Hepatocyte (in vitro differentiated cells): ENCODE measurements around the gene TTC28. TPM values are rescaled to one million over a fixed set of nuclear protein-coding genes. Genes with fewer than 3 reads are reported as not detected.

Source experiments
- DNase-seq: peaks from one replicate; pipeline ENCODE4 v3.0.0-alpha.2; 2016; ENCODE audit warnings: low spot score
- H2AFZ ChIP-seq: fragments of 200-600 bp; sonication (generic); 2 replicates; pipeline ENCODE4 v1.6.0; 2016; ENCODE audit warnings: antibody characterized with exemption, mild to moderate bottlenecking
- H3K27ac ChIP-seq: fragments of 200-600 bp; sonication (generic); 2 replicates; pipeline ENCODE4 v1.5.1; 2016; ENCODE audit warnings: mild to moderate bottlenecking
- H3K27me3 ChIP-seq: fragments of 200-600 bp; sonication (generic); 2 replicates; pipeline ENCODE4 v1.6.1; 2016
- H3K36me3 ChIP-seq: fragments of 200-600 bp; sonication (generic); replicated peaks from 2 replicates; pipeline ENCODE4 v1.5.1; 2016; ENCODE audit warnings: low read depth; ENCODE audit not compliant: insufficient read depth
- H3K4me1 ChIP-seq: fragments of 200-600 bp; sonication (generic); 2 replicates; pipeline ENCODE4 v1.5.1; 2016; ENCODE audit warnings: mild to moderate bottlenecking, moderate library complexity; ENCODE audit not compliant: insufficient read depth
- H3K4me2 ChIP-seq: fragments of 200-600 bp; sonication (generic); 2 replicates; pipeline ENCODE4 v1.6.0; 2016
- H3K4me3 ChIP-seq: fragments of 200-600 bp; sonication (generic); 2 replicates; pipeline ENCODE4 v1.5.1; 2016; ENCODE audit warnings: mild to moderate bottlenecking
- H3K79me2 ChIP-seq: fragments of 200-600 bp; sonication (generic); 2 replicates; pipeline ENCODE4 v1.6.0; 2017; ENCODE audit warnings: mild to moderate bottlenecking
- H3K9me2 ChIP-seq: fragments of 200-600 bp; sonication (generic); replicated peaks from 2 replicates; pipeline ENCODE4 v1.6.0; 2017; ENCODE audit warnings: mild to moderate bottlenecking; ENCODE audit not compliant: insufficient read depth
- H3K9me3 ChIP-seq: fragments of 200-600 bp; sonication (generic); 2 replicates; pipeline ENCODE4 v1.5.1; 2016; ENCODE audit warnings: low read depth, mild to moderate bottlenecking
- H4K20me1 ChIP-seq: fragments of 200-600 bp; sonication (generic); 2 replicates; pipeline ENCODE4 v1.6.0; 2016; ENCODE audit warnings: mild to moderate bottlenecking; ENCODE audit not compliant: insufficient read depth, poor library complexity, severe bottlenecking
- CTCF ChIP-seq: fragments of 200-600 bp; sonication (generic); IDR thresholded peaks from 2 replicates; pipeline ENCODE4 v1.5.1; 2016; ENCODE audit warnings: antibody characterized with exemption, mild to moderate bottlenecking; ENCODE audit not compliant: poor library complexity
- EZH2 ChIP-seq: fragments of 200-600 bp; sonication (generic); IDR thresholded peaks from 2 replicates; pipeline ENCODE4 v1.6.1; 2016; ENCODE audit warnings: antibody characterized with exemption, mild to moderate bottlenecking, borderline replicate concordance
- EZH2phosphoT487 ChIP-seq: fragments of 200-600 bp; sonication (generic); IDR thresholded peaks from one replicate; pipeline ENCODE4 v1.6.1; 2018; ENCODE audit warnings: antibody characterized with exemption, mild to moderate bottlenecking, low read depth, moderate library complexity; ENCODE audit not compliant: unreplicated experiment, severe bottlenecking
- WGBS: methylation state at CpG from one replicate; pipeline ENCODE4 v1.1.6; 2016; ENCODE audit warnings: low lambda C conversion rate; ENCODE audit errors: missing lambda C conversion rate; 5-methylcytosine and 5-hydroxymethylcytosine counted together
- polyA plus RNA-seq: library from polyadenylated mRNA; unstranded; fragments of >200 nt; fragmentation: Nextera tagmentation; extraction: Ambion mirVana; gene quantifications from 2 replicates; pipeline ENCODE4 v1.2.1, GENCODE V29; 2016
- total RNA-seq: library from RNA; depleted of rRNA; stranded (reverse); fragments of >200 nt; gene quantifications from 2 replicates; pipeline ENCODE4 v1.2.3, GENCODE V29; 2014

TTC28 gene
- total and polyA plus RNA-seq, 2 experiments from 2014 or later = 14.7 to 30.4 TPM

GRCh38 chr22:27961680-27962079 is 718.0 kb downstream of the TTC28 start:
- H3K36me3 ChIP-seq = no peaks in the 10 kb centered on the region
- no peak overlapping the region for H2AFZ ChIP-seq
- no peak overlapping the region for H3K4me2 ChIP-seq
- TF ChIP-seq EZH2phosphoT487 = no peak
- TF ChIP-seq CTCF = no peak
- no peak for TF ChIP-seq EZH2
- no peaks in the 10 kb centered on the region for H3K9me3 ChIP-seq
- no peaks in the 10 kb centered on the region for H3K4me1 ChIP-seq
- no peak for DNase-seq
- no peaks in the 10 kb centered on the region for H3K79me2 ChIP-seq
- H3K27me3 ChIP-seq = no peaks in the 10 kb centered on the region
- H3K4me3 ChIP-seq = no peak overlapping the region
- H4K20me1 ChIP-seq = no peaks in the 10 kb centered on the region
- 94% methylated on average over 1 of the region's 1 CpG for WGBS
- H3K27ac ChIP-seq = no peak overlapping the region
- H3K9me2 ChIP-seq = no peaks in the 10 kb centered on the region

DNA sequence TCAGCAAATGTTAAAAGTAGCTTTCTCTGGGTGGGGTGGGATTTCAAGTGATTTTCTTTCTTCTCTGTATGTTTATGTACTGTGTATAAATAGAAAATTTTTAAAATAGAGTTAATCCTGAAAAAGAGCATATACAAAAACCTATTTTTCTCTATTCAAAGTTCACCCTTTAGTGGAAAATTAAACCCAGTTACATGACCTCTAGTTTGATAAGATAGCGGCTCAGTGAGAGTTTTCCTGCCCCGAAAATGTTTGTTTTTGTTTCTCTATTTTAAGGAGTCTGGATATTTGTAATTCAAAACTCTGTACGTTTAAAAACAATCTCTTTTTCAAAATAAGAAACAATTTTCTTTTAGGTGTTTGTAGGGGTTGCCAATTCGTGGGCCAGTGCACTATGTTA is 718.5 kb downstream of the TTC28 start:
- no peak for DNase-seq
- Histone ChIP-seq H3K27ac (no peak overlapping the region), H3K79me2 (no peaks in the 10 kb centered on the region), H3K9me3 (no peaks in the 10 kb centered on the region), H3K36me3 (no peaks in the 10 kb centered on the region), H2AFZ (no peak overlapping the region), H3K4me3 (no peak overlapping the region), H4K20me1 (no peaks in the 10 kb centered on the region), H3K27me3 (no peaks in the 10 kb centered on the region), H3K4me2 (no peak overlapping the region), H3K9me2 (no peaks in the 10 kb centered on the region), H3K4me1 (no peaks in the 10 kb centered on the region)
- TF ChIP-seq CTCF (no peak), EZH2phosphoT487 (no peak), EZH2 (no peak)
- WGBS = 63% methylated on average over 4 of the region's 4 CpGs

GRCh38 chr22:27959335-27960090 is 720.1 kb downstream of the TTC28 start:
- no peaks in the 10 kb centered on the region for H3K9me2 ChIP-seq
- H3K4me3 ChIP-seq = no peak overlapping the region
- DNase-seq = no peak
- 83% methylated on average over 8 of the region's 8 CpGs for WGBS
- H3K79me2 ChIP-seq = no peaks in the 10 kb centered on the region
- no peak overlapping the region for H3K27ac ChIP-seq
- H3K27me3 ChIP-seq = no peaks in the 10 kb centered on the region
- H3K4me2 ChIP-seq = no peak overlapping the region
- no peaks in the 10 kb centered on the region for H3K9me3 ChIP-seq
- no peaks in the 10 kb centered on the region for H3K36me3 ChIP-seq
- H4K20me1 ChIP-seq = no peaks in the 10 kb centered on the region
- no peak overlapping the region for H2AFZ ChIP-seq
- H3K4me1 ChIP-seq = no peaks in the 10 kb centered on the region
- TF ChIP-seq CTCF (no peak), EZH2phosphoT487 (no peak), EZH2 (no peak)
